Activated CD4-positive, alpha-beta T cell treated with anti-CD3 and anti-CD28 coated beads for 24 hours (primary cell): ENCODE results near the gene SELP.
"Not testable (repeated sequence)": the region's sequence is repeated elsewhere in the genome, so short reads cannot be mapped to it uniquely, and the experiment has no call there.

Experiments
- DNase-seq, 2 donors: peaks; one replicate each; pipeline ENCODE4 v3.0.0-alpha.2; 2020; ENCODE audit warnings: low read depth in 2 of 2

SELP gene

DNA sequence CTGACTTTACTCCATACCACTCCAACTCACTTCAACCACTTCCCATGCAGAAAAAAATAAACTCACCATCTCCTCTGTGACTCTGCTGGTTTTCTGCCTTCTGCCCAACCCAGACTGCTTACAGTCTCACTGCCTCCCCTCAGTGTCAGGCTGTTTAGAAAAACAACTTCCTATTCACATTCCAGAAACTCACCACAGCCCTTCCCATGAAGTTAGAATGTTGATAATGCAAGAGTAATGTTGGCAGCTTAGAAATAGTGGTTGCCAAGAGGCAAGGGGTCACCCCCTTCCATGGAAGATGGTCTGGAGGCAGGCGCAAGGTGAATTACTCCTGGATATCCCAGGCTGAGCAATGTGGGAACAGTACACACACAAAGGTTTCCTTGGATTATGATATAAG, at the start of gene SELP:
TSS of gene SELP (minus strand) at position 119 of the 400 bp plus-strand sequence. CDS start at position 69, 50 bp downstream.
- DNase-seq = no peak

DNA sequence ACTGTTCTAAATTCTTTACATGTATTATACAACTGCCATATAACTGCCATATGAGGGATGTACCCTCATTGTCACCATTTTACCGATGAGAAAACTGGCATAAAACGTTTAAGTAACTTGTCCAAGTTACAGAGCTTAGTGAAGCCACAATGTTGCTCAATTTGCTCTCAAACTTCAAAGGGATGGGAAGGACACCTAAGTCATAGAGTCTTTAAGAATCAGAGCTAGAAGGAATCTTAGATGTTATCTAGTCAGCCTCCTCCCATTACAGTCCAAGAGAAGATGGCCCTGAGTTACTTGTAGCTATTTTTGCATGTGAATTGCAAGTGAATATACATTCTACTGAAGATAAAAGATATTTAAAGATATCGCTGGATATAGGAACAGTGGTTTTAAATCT, 49.8 kb upstream of the SELP start:
- no peak for DNase-seq

DNA sequence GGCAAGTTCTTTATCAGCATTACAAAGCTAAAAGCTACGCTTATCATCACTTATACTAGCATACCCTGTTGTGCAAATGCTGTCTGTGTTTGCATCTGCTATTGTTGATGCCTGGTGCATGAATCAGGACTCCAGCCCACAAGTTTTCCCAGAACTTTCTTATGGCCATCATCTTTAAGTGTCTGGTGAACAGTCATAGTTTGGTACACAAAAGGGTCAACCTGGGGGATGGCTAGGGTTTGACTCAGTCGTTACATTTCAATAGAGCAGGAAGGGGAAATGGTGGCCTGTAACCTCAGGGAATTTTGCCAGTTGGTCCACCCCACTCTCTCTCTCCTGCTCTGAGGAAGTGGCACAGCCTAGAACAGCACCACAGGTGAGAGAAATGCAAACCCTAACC, 46.1 kb upstream of the SELP start:
- no peak for DNase-seq

DNA sequence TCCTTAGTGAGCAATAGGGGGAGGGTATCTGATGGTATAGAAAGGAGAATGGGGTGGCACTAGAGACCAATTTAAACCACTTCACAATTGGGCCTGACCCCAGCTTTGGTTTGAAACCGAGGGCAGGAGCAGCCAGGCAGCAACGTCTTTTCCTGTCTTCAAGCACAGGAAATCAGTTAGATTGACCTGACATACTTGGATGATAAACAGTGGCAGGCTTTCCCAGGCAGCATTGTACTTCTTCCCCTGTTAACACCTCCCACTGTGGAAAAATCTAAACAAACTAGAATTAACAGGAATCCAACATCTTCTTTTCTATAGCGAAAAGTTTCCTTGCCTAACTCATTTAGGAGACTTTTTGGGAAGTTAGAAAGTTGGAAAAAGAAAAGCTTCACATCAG, 40.9 kb upstream of the SELP start:
- no peak for DNase-seq

DNA sequence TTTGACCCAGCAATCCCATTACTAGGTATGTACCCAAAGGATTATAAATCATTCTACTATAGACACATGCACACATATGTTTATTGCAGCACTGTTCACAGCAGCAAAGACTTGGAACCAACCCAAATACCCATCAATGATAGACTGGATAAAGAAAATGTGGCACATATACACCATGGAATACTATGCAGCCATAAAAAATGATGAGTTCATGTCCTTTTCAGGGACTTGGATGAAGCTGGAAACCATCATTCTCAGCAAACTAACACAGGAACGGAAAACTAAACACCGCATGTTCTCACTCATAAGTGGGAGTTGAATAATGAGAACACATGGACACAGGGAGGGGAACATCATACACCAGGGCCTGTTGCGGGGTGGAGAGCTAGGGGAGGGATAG, 40.3 kb upstream of the SELP start:
- DNase-seq = not testable (repeated sequence)

DNA sequence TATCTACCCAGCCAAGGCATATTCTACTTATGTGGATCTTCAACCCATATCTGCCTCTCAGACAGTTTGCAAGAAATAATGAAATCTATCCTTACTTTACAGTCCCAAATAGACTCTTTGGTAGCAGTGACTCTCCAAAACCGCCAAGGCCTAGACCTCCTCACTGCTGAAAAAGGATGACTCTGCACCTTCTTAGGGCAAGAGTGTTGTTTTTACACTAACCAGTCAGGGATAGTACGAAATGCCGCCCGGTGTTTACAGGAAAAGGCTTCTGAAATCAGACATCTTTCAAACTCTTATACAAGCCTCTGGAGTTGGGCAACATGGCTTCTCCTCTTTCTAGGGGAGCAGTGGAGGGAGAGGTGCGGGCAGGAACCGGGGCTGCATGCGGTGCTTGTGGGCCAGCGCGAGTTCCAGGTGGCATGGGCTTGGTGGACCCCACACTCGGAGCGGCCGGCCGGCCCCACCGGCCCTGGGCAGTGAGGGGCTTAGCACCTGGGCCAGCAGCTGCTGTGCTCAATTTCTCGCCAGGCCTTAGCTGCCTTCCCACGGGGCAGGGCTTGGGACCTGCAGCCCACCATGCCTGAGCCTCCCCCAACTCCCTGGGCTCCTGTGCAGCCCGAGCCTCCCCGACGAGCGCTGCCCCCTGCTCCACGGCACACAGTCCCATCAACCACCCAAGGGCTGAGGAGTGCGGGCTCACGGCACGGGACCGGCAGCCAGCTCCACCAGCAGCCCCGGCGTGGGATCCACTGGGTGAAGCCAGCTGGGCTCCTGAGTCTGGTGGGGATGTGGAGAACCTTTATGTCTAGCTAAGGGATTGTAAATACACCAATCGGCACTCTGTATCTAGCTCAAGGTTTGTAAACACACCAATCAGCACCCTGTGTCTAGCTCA, 38.0 kb upstream of the SELP start:
- DNase-seq = not testable (repeated sequence)

DNA sequence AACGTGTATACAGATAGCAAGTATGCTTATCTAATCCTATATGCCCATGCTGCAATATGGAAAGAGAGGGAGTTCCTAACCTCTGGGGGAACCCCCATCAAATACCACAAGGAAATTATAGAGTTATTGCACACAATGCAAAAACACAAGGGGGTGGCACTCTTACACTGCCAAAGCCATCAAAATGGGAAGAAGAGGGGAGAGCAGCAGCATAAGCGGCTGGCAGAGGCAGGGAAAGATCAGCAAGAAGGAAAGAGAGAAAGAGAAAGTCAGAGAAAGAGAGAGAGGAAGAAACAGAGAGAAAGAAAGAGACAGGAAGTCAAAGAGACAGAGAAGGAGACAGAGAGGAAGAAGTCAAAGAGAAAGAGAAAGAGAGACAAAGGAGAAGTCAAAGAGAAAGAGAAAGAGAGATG, 37.3 kb upstream of the SELP start:
- DNase-seq = not testable (repeated sequence)

DNA sequence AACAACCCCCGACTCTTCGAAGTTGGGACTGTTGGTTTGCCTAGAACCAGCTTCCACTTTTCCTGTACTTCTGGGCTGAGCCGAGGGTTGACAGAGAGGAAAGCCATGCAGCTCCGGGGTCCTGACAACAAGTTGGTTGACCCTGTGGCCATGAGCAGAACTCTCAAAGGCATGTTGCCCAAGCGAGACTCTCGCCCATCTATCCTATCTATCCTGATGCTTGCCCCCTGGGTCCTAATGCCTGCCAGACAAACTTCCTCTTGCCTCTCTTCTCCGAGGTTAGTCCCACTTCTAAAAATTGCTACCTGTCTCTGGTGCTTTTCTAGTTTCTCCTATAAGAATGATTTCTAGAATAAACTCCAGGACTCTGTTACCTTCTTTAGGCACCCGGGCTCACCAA, 32.8 kb upstream of the SELP start:
- DNase-seq = not testable (repeated sequence)

DNA sequence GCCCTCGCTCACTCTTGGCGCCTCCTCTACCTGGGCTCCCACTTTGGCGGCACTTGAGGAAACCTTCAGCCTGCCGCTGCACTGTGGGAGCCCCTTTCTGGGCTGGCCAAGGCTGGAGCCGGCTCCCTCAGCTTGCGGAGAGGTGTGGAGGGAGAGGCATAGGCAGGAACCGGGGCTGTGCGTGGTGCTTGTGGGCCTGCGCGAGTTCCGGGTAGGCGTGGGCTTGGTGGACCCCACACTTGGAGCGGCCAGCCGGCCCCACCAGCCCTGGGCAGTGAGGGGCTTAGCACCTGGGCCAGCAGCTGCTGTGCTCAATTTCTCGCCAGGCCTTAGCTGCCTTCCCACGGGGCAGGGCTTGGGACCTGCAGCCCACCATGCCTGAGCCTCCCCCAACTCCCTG, 31.1 kb upstream of the SELP start:
- not testable (repeated sequence) for DNase-seq

DNA sequence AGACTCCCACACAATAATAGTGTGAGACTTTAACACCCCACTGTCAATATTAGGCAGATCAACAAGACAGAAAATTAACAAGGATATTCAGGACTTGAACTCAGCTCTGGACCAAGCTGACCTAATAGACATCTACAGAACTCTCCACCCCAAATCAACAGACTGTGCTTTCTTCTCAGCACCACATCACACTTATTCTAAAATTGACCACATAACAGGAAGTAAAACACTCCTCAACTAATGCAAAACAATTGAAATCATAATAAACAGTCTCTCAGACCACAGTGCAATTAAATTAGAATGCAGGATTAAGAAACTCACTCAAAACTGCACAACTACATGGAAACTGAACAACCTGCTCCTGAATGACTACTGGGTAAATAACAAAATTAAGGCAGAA, 28.9 kb upstream of the SELP start:
- DNase-seq = not testable (repeated sequence)

DNA sequence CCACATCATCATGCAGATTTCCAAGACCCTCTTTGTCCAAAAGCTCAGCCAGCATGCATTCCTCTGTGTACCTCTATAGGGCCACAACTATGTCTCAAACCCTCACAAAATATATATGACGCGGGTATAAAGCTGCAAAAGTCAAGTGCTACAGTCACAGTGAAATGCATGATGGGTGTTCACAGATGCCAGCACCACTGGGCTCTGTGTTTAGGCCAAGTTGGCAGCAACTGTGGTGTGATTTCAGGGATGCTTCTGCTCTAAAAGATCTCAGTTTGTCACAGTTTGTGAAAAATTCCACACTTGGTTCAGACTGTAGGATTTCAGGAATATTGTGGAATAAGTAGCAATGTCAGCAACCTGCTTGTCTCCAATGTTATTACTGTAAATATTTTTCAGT, 23.9 kb upstream of the SELP start:
- DNase-seq = no peak

DNA sequence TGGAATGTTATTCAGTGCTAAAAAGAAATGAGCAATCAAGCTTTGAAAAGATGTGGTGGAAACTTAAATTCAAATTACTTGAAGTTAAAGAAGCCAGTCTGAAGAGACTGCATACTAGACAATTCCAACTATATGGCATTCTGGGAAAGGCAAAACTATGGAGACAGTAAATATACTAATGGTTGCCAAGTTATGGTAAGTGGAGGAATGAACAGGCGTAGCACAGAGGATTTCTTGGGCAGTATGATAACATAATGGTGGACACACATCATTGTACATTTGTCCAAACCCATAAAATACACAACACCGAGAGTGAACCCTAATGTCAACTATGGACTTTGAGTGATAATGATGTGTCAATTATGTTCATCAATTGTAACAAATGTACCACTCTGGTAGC, 21.1 kb upstream of the SELP start:
- DNase-seq = no peak

DNA sequence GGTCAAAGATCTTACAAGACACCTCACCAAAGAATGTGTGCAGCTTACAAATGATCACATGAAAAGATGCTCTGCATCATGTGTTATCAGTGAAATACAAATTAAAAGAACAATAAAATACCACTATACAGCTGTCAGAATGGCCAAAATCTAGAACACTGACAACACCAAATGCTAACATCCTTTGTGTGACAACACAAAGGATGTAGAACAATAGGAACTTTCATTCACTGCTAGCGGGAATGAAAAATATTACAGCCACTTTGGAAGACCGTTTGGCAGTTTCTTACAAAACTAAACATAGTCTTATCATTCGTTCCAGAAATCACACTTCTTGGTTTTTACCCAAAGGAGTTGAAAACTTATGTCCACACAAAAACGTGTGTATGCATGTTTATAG, 20.6 kb upstream of the SELP start:
- no peak for DNase-seq

DNA sequence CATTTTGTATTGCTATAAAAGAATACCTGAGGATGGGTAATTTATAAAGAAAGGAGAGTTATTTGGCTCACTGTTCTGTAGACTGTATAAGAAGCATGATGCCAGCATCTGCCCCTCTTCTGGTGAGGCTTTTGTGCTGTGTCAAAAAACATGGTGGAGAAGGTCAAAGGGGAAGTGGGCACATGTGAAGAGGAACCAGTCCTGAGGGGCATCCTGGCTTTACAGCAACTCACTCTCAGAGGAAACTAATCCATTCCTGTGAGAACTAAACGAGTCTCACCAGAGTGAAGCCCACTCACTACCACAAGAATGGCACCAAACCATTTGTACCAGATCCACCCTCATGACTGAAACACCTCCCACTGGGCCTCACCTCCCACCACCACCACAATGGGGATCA, 18.8 kb upstream of the SELP start:
- no peak for DNase-seq

DNA sequence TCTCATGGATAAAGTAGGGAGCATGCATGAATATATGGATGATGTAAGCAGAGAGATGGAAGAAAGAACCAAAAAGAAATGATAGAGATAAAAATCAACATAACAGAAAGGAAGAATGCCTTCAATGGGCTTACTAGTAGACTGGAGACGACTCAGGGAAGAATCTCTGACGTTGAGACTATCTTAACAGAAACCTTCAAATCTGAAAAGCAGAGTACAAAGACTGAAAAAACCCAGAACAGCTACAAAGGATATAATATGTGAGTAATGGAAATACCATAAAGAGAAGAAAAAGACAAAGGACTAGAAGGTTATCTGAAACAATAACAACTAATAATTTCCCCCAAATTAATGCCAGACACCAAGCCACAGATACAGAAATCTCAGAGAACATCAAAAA, 18.3 kb upstream of the SELP start:
- no peak for DNase-seq

DNA sequence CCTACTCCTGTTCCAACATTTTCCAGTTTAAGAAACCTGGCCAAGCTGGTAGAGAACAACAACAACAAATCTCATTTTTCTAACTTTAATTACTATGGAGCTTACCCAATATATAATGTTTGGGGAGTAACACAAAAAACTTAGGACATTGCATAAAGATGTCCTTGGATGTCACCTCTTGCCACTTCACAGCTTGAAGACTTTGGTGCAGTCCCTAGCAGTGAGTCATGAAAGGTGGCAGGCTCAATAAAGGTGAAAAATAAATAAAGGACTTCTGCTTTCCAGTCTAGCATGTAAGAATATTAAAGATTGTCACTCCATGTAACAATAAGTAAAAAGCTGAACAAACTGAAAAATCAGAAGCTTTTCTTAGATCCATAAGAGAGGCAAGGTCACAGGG, 17.6 kb upstream of the SELP start:
- no peak for DNase-seq

DNA sequence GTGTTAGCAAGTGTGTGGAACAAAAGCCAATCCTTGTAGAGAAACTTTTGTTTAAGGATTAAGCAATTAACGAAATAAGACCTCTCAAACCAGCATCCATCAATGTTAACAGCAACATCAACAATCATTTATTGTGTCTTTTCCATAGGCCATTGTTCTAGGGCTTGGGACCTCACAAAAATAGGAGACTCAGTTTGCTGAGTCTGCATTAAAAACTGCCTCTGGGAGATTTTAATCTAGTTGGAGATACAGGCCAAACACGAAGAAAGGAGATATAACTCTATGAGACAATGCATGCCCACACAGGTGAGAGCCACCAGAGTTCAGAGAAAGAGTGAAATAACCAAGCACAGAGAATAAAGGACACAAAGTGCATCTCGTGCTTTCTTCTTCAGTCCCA, 14.4 kb upstream of the SELP start:
- DNase-seq = no peak

DNA sequence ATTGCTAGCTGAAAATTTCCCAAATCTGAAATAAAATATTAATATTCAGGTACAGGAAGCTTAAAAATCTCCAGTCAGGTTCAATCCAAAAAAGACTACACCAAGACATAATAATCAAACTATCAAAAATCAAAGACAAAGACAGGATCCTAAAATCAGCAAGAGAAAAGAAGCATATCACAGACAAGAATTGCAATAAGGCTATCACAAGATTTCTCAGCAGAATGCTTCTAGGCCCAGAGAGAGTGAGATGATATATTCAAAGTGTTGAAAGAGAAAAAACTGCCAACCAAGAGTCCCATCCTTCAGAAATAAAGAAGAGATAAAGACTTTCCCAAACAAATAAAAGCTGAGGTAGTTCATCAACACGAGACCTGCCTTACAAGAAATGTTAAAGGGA, 5.0 kb upstream of the SELP start:
- DNase-seq = no peak

DNA sequence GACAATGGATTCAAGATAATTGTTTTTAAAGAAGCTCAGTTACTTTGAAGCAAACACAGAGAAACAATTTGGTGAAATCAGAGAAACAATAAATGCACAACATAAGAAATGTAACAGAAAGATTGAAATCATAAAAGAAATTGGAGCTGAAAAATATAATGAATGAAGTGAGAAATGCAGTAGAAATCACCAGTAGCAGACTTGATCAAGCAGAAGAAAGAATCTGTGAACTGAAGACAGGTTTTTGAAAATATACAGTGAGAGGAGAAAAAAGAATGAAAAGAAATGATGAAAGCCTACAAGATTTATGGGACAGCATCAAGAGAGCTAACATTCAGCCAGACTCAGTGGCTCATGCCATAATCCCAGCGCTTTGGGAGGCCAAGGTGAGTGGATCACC, 4.2 kb upstream of the SELP start:
- no peak for DNase-seq

DNA sequence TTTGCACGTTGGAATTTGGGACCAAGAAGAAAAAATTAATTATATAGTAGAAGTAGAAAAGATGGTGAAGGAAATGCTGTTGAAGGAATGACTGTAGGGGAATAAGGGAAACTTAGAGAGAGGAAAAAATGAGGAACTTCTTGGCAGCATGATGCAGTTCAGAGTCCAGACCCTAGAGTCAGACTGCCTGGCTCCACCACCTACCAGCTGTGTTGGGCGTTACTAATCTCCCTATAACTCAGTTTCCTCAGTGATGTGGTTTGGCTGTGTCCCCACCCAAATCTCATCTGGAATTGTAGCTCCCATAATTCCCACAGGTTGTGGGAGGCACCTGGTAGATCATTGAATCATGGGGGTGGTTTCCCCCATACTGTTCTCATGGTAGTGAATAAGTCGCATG, 1.3 kb upstream of the SELP start:
- no peak for DNase-seq

DNA sequence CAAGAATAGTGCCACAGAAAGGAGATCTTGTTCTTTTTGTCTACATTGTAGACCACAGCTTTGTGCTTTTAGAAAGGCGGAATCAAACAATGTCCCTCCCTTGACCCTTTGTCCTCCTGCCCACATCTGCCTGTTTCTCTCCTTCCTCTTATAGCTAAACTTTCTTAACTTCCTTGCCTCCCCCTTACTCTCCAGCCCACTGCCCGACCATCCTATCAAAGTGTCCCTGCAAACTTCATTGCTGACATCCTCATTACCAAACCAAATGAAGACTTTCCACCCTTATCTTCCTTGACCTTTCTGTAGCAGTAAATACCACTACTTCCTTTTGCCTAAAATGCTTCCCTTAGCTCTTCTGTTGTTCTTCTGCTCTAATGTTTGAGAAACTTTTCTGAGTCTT, 5.0 kb downstream of the SELP start:
- DNase-seq = no peak

DNA sequence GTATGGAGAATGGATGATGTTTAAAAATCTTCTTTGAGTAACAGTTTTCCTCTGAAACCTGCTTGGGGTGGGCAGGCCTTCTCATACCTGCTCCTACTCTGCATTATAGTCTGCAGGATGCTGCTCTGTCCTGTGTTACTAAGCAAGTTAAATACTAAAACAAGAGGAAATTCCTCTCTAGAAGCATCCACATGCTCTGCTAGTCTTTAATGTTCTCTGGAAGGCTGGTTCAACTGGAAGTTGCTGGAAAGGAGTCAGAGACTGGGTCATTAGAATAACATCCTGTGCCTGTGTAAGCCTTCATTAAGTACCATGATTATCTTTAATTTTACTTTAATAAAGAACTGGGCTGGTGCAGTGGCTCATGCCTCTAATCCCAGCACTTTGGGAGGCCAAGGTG, 5.8 kb downstream of the SELP start:
- no peak for DNase-seq

DNA sequence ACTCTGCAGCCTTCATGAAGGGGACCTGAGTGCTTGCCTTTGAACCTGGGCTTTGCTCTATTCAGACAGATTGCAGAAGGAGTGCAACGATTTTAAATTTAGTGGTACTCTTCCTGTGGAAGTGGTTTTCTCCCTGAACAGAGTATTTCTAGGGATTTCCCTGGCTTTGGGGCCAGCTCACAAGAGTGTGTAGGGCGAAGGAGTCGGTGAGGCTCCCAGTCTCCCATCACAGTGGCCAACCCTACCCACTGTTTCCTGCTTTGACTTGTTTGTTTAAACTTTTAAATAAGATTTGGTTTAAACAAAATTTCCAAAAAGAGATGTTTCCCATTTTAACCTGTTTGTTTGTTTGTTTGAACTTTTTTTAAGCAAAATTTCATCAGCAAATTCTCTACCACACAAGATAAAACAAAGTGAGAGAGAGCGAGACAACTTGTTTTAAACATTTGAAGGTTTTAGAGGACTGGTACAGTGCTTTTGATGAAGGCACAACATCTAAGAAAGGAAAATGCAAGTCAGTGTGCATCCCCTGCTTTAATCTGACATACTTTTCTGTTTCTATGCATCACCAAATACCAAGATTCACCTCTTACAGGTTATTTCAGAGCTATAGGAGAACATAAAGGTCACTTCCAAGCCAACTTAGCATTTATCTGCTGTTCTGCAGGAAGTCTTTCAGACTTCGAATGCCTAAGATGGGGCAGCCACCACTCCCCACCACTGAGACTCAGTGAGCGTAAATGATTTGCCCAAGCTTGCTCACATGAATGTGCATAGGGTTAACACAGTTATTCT, 6.6 kb downstream of the SELP start:
- no peak for DNase-seq
